Measurements from ENCODE around the gene ZNF785.

ZNF785 gene

DNA sequence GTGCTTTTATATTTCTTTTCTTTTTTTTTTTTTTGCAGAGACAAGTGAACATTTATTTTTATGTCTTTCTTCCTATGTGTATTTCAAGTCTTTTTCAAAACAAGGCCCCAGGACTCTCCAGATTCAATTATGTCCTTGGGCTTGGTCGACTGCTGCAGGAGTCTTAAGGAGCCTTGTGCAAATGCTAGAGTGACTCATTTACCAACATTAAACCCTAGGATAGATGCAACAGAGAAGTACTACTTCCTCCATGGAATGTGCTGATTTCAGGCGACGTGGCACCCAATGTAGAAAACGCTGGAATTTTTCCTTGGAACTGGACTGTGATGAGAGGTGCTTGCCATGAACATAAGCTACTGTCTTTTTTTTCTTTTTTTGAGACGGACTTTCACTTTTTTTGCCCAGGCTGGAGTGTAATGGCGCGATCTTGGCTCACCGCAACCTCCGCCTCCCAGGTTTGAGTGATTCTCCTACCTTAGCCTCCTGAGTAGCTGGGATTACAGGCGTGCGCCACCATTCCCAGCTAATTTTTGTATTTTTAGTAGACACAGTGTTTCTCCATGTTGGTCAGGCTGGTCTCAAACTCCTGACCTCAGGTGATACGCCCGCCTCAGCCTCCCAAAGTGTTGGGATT, 49.0 kb downstream of the ZNF785 start:
- DNase-seq, result peak; percentile 70

DNA sequence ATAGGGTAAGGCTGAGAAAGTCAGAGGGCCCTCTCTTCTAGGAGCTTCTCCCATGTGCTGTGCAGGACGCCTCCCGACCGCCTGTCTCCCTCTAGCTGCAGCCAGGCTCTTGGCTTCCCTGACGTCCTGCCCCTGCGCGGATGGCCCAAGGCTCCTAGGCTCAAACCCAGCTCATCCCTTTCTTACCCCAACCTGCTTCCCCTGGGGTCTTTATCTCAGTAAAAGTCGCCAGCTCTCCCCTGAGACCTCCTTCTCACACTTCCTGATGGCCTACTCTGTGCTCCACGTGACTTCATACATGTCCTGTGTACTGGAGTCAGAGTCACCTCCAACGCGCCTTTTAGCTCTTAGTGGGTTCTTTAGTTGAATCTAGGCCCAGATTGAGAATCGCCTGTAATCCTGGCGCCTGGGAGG, 49.7 kb downstream of the ZNF785 start:
- peak; percentile 69 for DNase-seq

DNA sequence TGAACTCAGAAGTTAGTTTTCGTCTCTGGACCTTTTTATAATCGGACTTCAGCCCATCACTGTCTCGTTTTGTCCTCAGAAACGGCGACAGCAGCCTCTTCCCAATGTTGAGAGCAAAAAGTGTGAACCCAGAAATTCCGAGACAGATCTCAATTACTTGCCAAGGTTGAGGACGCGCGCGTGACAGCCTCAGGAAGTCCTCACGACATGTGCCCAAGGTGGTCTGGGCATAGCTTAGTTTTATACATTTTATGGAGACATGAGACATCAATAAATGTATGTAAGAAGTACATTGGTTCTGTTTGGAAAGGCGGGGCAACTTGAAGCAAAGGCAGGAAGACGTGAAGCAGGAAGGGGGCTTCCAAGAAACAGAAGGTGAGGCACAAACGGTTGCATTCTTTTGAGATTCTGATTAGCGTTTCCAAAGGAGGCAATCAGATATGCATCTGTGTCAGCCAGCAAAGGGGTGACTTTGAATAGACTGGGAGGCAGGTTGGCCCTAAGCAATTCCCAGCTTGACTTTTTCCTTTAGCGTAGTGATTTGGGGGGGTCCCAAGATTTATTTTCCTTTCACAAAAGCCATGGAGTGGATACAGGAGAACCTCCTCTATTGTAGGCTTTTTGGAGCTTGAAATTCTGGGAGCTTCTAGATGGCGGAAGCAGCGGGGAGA, 50.3 kb downstream of the ZNF785 start:
- peak; percentile 64 for DNase-seq

DNA sequence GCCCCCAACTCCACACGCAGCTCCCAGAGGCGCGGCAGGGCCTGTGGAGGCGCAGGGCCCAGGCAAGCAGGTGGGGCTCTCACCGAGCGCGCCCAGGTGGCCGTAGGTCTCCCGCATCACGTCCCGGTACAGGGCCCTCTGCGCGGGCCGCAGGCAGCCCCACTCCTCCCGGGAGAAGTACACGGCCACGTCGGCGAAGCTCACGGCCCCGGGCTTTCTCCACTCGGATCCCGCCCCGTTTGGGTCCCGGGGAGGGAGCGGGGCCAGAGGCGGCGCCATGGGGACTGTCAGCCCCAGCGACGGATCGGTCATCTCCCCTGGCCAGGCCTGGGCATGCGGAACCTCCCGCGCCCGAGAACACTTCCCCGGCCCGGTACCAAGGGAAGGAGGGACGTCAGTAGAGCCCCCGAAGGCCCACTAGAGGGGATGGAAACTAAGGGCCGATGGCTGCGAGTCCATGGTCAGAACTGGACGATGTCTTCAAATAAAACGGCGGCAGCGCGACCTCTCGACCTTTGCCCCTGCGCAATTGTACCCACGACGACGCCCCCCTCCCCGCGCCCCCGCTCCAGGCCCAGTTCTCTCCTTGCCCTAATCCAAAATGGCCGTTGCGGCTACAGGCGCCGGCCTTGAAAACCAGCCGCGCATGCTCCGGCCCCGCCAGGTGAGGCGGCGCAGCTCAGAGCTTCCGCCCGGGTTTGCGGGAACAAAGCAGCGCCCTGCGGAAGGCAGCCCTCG, 51.0 kb downstream of the ZNF785 start, which contains the start of gene ZNF747:
TSS of gene ZNF747 (minus strand) at position 491 of the 738 bp plus-strand sequence. CDS start at position 312, 179 bp downstream.
- peak; percentile 78 for DNase-seq

DNA sequence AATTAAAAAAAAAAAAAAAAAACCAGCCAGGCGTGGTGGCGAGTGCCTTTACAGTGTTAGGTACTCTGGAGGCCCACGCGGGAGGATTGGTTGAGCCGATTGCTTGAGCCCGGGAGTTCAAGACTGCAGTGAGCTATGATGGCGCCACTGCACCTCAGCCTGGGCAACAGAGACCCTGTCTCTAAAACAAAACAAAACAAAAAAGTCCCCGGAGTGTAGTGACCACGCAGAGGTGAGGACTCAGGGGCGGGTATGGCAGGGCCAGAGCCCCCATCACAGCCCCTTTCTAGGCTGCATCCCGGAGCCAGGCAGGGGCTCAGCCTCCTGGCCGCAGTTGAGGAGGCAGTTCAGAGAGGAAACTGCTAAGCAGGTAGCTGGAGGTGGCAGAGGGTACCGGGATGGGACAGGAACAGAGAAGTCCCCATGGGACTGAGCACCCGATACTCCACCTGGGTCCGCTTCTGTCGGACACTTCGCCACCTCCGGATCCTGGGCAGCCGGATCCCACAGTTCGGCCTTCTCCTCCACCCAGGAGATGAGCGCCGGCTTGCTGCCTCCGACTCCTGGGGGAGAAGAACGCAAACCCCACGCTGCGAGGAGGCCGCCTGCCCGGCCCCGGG, 51.6 kb downstream of the ZNF785 start:
- no peak for DNase-seq

DNA sequence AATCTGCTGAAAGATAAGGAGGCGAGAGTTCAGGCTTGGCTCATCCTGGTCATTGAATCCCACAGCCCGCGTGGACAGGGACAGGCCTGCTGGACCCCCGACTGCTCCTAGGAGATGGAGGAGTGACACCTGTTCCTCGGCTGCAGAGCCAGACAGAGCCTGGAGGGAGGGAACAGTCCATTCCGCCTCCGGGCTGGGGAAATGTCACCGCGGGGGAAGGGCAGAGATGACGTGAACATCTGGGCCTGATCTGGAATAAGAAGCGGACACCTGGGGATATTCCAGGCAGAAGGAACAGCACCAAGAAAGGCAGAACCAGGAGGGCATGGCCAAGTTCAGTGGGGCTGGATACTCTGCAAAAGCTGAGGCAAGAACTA, 52.4 kb downstream of the ZNF785 start:
- DNase-seq, result no peak

DNA sequence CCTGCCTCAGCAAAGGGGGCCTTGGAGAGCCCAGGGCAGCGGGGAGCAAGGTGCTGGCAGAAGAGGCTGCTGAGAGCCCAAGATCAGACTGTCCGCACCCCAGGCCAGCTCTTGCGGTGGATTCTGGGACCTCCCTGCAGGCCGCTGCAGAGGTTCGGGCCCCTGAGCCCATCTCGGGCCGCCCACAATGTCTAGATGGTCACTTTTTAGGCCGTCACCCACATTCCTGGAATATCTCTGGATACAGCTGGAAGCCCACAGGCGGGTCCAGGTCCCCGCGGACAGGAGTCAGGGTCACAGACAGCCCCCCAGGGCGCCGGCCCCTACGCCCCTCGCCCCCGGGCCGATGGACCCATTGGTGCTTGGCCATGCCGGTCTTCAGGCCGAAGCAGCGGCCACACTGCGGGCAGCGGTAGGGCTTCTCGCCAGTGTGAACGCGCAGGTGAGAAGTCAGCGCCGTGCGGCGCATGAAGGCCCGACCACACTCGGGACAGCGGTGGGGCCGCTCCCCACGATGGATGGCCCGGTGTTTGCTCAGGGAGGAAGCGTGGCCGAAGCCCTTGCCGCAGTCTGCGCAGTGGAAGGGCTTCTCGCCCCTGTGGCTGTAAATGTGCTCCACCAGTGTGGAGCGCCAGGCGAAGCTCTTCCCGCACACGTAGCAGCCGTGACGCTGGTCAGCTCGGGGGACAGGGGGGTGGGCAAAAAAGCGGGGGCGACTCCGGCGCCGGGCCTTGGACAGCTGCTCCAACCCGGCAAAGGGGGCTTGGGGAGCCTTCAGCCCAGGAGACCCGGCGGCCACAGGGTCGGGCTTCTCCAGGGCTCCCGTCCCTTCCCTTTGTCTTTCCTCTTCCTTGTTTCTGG, 53.0 kb downstream of the ZNF785 start:
- no peak for DNase-seq

All from MV-4-11 (cell line).